LNCAP (cell line): ENCODE data around the gene KASH5.

ENCODE experiments used
- CTCF ChIP-seq: fragments of 450-650 bp; IDR thresholded peaks from 2 replicates; pipeline ENCODE4 v1.5.1; 2017; ENCODE audit warnings: mild to moderate bottlenecking

Gene KASH5

GRCh38 chr19:49357186-49357585 lies 30.9 kb upstream of the KASH5 start:
- TF ChIP-seq CTCF, result no peak

GRCh38 chr19:49359851-49360820 lies 27.9 kb upstream of the KASH5 start:
- TF ChIP-seq CTCF, result no peak

GRCh38 chr19:49361438-49362047 lies 26.5 kb upstream of the KASH5 start:
- no peak for TF ChIP-seq CTCF

GRCh38 chr19:49362048-49362928 lies 25.8 kb upstream of the KASH5 start, which contains the start of gene TEAD2:
TEAD2 (minus strand) TSS chr19:49362416; CDS start chr19:49360075, 2,341 bp downstream.
- no peak for TF ChIP-seq CTCF

DNA sequence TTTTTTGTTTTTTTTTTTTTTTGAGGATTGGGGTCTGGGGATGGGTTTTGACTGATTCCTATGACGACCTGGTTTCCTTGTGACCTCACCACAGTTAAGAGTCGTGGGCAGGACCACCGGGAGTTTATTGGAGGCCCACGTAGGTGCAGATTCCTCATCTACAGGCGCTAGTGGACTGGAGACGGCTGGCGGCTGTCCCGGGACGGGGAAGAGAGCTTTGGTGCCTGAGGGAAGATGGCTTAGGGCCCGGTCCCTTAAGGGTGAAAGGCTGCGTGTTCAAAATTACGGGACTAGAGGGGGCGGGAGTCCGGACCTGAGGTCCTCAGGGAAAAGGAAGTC lies 25.2 kb upstream of the KASH5 start:
- TF ChIP-seq CTCF, result no peak

GRCh38 chr19:49363268-49364082 lies 24.6 kb upstream of the KASH5 start, which contains the start of gene DKKL1:
DKKL1 (plus strand) TSS chr19:49363877; CDS start chr19:49363999, 122 bp downstream.
- no peak; the same call in 1 of the 2 replicates for TF ChIP-seq CTCF
